GM12875 (cell line): ENCODE data around the gene CAMKMT.
A peak's percentile ranks its signal among the peaks of the same experiment; 100 is the strongest.

Experiments
- H3K4me3 ChIP-seq: one replicate; pipeline ENCODE4 v1.5.1; 2011; ENCODE audit warnings: low read depth, low read length, control low read depth
- TF ChIP-seq, protein P1 (sequence below): IDR thresholded peaks from 2 replicates; pipeline ENCODE4 v1.5.1; 2011; ENCODE audit warnings: low read depth, mild to moderate bottlenecking, control low read depth, inconsistent platforms, low read length, moderate library complexity, borderline replicate concordance; ENCODE audit not compliant: insufficient read depth

CAMKMT gene

DNA sequence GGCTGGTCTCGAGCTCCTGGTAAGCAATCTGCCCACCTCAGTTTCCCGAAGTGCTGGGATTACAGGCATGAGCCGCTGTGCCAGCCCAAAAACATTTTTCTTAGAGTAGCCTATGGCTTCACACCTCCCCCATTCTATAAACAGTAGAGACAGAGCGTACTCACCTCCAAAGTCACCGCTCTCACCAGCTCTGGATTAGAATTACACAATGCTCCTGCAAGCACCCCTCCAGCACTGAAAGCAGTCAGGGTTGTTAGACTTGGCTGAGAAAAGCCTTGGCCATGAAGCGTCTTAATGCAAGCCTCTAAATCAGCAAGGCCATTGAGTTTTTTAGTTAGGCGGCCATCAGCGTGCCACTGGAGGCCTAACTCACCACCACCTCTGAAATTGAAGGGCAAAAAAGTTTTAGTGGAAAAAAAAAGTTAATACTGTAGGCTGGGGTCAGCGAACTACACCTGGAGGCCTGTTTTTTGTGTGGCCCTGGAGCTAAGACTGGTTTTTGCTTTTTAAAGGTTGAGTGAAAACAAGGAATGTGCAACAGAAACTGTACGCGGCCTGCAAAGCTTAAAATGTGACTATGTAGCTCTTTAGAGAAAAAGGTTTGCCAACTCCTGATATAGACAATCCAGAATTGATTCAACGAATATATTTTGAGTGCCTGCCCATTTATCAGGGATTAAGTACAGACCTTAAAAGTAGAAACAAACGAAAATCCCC, 35.0 kb upstream of the CAMKMT start:
- TF ChIP-seq, protein P1, sequence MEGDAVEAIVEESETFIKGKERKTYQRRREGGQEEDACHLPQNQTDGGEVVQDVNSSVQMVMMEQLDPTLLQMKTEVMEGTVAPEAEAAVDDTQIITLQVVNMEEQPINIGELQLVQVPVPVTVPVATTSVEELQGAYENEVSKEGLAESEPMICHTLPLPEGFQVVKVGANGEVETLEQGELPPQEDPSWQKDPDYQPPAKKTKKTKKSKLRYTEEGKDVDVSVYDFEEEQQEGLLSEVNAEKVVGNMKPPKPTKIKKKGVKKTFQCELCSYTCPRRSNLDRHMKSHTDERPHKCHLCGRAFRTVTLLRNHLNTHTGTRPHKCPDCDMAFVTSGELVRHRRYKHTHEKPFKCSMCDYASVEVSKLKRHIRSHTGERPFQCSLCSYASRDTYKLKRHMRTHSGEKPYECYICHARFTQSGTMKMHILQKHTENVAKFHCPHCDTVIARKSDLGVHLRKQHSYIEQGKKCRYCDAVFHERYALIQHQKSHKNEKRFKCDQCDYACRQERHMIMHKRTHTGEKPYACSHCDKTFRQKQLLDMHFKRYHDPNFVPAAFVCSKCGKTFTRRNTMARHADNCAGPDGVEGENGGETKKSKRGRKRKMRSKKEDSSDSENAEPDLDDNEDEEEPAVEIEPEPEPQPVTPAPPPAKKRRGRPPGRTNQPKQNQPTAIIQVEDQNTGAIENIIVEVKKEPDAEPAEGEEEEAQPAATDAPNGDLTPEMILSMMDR, result no peak
- no peak overlapping the region for H3K4me3 ChIP-seq

DNA sequence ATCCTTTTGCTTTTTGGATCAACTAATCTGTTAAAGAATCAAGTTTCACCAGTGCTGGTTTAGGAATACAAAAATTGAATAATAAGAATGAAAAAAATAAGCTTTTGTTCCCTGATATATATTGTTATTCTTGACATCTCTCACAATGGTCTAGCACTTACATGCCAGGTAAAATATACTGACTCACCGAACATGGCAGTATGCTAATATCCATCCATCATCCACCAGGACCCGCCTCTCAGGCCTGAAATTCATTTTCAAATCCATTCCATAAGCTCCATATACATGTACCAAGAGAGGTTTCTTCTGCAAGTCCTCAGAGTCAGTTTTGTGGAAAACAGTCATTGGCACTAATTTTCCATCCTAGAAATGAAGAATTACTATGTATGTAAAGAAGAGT, 33.0 kb upstream of the CAMKMT start:
- TF ChIP-seq, protein P1, result no peak
- H3K4me3 ChIP-seq, result no peak overlapping the region

DNA sequence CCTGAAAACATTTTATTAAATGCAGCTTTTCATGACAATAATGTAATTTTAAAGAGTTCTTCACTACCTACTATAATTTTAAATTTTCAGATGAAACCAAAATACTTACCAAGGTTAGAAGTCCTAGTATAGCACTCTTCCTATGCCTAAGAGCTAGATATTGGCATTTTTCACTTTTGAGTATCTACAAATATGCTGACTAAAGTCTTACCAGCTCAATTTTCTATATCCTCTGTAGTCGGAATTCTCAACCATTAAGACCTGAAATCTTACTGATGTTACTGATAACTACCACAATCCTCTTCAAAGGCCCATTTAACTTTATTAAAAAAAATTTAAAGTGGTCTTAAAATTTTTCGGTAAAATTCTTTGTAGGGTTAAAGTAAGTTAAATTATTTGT, 32.4 kb upstream of the CAMKMT start:
- TF ChIP-seq, protein P1, result no peak
- no peak overlapping the region for H3K4me3 ChIP-seq

DNA sequence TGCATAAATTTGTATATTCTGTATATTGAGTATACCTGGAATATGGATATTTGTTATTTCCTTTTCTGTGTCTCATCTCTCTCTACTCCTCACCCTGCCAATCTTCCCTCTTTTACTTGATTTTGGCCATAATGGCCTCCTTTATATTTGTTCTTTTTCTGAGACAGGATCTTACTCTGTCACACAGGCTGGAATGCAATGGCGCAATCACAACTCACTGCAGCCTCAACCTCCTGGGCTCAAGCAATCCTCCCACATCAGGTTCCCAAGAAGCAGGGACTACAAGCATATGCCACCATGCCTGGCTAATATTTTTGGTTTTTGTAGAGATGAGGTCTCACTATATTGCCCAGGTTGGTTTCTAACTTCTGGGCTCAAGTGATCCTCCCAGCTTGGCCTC, 30.9 kb upstream of the CAMKMT start:
- TF ChIP-seq, protein P1, result no peak
- H3K4me3 ChIP-seq, result no peak overlapping the region

DNA sequence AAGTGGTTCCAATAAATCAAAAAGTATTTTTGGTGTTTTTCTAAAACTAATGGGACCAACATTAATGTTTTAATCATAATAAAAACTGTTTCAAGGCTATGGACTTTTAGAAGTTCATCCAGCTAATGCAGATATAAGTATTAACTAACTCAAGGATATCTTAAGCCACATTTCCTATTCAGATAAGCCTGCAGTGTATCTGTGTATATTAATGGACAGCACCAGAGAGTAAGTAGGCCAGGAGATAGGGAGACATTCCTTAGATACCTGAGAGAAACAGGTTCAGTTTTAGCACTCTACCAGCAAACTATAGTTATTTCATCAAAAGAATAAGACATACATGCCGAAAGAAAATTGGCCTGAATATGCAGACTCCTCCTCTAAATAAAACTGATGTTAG, 27.8 kb upstream of the CAMKMT start:
- TF ChIP-seq, protein P1, result no peak
- H3K4me3 ChIP-seq, result no peak overlapping the region

DNA sequence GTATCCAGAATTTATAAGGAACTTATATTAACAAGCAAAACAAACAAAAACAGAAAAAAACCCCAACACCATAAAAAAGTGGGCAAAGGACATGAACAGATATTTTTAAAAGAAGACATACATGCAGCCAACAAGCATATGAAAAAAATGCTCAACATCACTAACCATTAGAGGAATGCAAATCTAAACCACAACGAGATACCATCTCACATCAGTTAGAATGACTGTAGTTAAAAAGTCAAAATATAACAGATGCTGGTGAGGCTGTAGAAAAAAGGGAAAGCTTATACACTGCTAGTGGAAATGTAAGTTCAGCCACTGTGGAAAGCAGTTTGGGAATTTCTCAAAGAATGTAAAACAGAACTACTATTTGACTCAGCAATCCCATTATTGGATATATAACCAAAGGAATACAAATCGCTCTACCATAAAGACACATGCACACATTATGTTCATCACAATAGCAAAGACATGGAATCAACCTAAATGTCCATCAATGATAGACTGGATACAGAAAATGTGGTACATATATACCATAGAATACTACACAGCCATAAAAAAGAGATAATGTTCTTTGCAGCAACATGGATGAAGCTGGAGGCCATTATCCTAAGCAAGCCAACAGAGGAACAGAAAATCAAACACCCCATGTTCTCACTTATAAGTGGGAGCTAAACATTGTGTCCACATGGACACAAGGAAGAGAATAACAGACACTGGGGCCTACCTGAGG, 25.8 kb upstream of the CAMKMT start:
- TF ChIP-seq, protein P1, result no peak
- no peak overlapping the region for H3K4me3 ChIP-seq

DNA sequence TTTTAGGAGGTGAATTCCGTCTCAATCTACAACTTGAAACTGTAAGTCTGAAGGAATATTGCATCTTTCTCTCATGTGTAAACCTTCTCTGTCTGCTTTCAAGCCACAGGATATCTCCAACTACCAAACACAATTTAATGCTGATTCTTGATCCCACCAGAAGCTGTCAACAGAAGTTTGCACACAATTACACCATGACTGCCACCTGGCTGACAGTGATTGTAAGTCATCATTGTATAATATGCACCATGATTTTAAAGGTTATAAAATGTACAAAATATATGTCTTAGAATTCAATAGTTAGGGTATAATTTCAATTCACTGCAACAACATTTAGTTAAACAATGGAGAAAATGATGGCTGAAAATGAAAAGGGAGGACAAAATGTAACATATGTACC, 18.9 kb upstream of the CAMKMT start:
- no peak overlapping the region for H3K4me3 ChIP-seq
- TF ChIP-seq, protein P1, result 0 out of 2 replicates have a peak, but pooled peaks have one; percentile 11
